ENCODE data around the gene CHRM1.

Gene CHRM1

DNA sequence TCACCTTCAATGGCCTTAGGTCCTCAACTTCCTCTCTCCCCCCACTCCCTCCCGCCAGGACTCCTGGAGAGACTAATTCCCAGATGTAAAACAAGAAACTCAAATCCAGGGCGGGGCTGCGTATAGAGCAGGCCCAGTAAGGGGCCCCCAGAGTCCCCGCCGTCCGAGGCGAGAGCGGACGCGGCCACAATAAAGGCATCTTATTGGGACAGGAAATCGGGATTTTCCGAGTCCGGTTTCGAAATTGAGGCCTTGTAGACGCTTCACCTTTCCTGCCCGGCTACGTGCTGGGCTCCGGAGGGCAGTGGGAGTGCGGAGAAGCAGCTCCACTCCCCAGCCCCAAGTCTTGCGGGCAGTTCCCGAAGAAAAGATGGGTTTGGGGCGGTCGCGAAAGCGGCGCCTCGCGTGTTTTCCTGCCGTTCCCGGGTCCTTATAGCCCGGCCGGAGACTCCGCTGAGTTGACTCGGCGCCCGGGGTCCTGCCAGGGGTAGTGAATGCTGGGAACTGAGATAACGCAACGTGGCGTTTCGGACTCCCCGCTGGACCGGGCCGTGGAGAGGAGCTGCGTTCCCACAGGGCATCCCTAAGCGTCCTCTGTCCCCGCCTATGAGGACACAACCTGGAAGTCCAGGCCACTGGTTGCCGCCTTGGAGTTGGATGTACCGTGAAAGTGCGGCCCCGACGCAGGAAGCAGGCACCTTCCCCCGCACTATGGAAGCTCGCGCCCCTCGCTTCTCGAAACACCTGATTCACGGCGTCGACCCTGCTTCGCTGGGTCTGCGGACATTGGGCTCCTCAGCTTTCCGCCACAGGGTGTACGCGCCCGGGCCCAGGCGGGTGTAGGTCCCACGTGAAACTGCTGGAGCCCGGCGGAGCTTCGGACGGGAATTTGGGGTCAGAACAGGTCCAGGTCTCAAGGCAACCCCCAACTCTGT lies 4.8 kb upstream of the CHRM1 start:
- 1% methylated on average over 64 to 66 of the region's 71 CpGs for WGBS, 2 experiments (ENCODE audit: insufficient coverage in 2 of 2)
- Histone ChIP-seq H3K9me3 (ENCODE audit: control insufficient read depth, low read length) (no peaks in the 10 kb centered on the region), H3K4me3 (ENCODE audit: extremely low read depth, insufficient read depth, low read length, poor library complexity, severe bottlenecking) (peak overlapping the region; percentile 28), H3K4me1 (ENCODE audit: control insufficient read depth, insufficient read depth, low read length, poor library complexity, severe bottlenecking) (peaks cover 8% of the 10 kb centered on the region), H3K36me3 (ENCODE audit: control insufficient read depth, insufficient read depth, low read length) (no peaks in the 10 kb centered on the region), H3K27ac (ENCODE audit: low read depth, low read length, severe bottlenecking) (no peak overlapping the region)

DNA sequence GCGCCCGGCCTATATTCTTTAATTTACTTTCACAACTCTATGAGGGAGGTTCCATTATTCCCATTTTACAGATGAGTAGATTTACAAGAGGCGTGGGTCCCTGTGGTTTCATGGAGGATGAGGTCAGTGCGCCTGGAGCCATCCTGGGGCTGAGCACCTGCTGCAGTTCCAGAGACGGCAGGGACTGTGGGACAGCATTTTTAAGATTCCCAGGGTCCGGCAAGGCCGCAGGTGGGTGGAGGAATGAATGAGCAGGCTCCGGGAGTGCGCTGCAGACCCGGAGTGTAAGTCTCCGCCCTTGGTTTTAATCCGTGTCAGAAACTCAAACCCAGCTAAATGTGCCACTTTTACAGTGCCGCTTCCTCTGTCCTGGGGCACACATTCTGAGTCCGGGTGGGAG lies 4.1 kb upstream of the CHRM1 start:
- Histone ChIP-seq H3K4me1 (ENCODE audit: control insufficient read depth, insufficient read depth, low read length, poor library complexity, severe bottlenecking) (peaks cover 8% of the 10 kb centered on the region), H3K4me3 (ENCODE audit: extremely low read depth, insufficient read depth, low read length, poor library complexity, severe bottlenecking) (peak overlapping the region; percentile 28), H3K36me3 (ENCODE audit: control insufficient read depth, insufficient read depth, low read length) (no peaks in the 10 kb centered on the region), H3K27ac (ENCODE audit: low read depth, low read length, severe bottlenecking) (no peak overlapping the region), H3K9me3 (ENCODE audit: control insufficient read depth, low read length) (no peaks in the 10 kb centered on the region)
- 12 to 13% methylated on average over 7 to 10 of the region's 14 CpGs for WGBS, 2 experiments (ENCODE audit: insufficient coverage in 2 of 2)

DNA sequence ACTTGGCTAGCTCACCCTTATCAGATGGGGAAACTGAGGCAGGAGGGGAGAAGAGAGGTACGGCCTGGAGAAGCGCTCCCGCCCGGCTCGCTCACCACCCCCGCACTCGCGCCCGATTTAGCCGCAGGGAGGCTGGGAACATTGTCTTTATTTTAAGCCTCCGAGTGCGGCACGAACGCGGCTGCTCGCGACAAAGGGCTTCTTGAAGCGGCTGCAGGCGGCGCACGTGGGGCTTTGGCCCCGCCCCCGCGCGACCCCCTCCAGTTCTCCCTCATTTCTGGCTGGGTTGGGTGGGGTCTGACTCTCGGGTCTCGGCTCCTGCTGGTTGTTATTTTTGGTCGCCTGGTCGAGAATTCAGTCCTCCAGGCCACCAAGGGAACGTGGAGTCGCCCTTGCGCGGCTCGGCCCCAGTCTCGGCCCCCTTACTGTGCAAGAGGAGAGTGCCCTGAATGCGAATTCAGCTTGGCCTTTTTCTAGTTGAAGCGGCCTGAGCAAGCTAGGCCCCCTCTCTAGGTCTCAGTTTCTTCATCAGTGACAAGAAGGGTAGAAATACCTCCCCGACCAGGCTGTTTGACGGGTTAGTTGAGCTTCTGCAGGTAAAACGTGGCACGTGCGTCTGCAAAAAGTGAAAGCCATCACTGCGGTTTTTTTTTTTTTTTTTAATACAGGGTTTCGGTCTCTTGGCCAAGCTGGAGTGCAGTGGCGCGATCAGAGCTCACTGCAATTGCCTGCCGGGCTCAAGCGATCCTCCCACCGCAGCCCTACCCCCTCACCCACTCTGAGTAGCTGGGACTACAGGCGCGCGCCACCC lies 2.6 kb upstream of the CHRM1 start:
- peak overlapping the region; percentile 25 for H3K4me3 ChIP-seq (ENCODE audit: extremely low read depth, insufficient read depth, low read length, poor library complexity, severe bottlenecking)
- peaks cover 18% of the 10 kb centered on the region for H3K4me1 ChIP-seq (ENCODE audit: control insufficient read depth, insufficient read depth, low read length, poor library complexity, severe bottlenecking)

DNA sequence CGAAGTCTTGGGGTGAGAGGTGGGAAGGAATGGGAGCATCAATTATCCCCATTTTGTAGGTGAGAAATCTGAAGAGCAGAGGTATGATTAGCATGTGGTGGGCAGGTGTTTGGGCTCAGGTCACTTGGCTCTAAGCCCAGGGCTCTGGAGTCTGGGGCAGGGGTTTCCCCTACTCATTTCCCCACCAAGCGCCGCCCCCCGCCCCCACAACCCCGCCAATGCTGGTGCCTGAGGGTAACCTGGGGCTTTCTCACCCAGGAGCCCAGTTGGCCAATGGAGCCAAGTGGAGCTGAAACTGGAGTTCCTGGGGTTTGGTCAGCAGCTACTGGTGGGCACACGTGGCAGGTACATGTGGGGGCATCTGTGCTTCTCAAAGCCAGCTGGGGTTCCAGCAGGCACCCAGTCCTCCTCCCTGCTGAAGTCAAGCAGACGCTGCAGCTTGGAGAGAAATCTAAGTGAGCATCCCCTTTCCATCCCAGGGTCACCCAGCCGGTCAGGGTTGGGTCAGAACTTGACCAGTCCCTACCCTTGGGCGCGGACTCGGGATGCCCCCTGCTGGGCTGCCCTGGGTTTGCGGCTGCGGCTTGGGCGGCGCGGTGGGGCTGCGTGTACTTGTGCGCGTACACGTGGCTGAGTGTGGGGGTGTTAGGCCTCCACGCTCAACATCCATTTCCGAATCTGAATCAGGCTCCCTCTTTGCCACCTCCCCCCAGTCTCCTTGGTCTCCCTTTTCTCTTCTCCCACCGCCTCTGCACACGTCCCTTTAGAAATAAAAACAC lies 1.7 kb upstream of the CHRM1 start:
- Histone ChIP-seq H3K4me3 (ENCODE audit: extremely low read depth, insufficient read depth, low read length, poor library complexity, severe bottlenecking) (no peak overlapping the region), H3K27ac (ENCODE audit: low read depth, low read length, severe bottlenecking) (no peak overlapping the region), H3K9me3 (ENCODE audit: control insufficient read depth, low read length) (no peaks in the 10 kb centered on the region), H3K4me1 (ENCODE audit: control insufficient read depth, insufficient read depth, low read length, poor library complexity, severe bottlenecking) (peaks cover 23% of the 10 kb centered on the region), H3K36me3 (ENCODE audit: control insufficient read depth, insufficient read depth, low read length) (no peaks in the 10 kb centered on the region)
- WGBS, 2 experiments (ENCODE audit: insufficient coverage in 2 of 2), result 47 to 90% methylated on average over 3 to 16 of the region's 24 CpGs

More for the DNA sequence above, 2.6 kb upstream of the CHRM1 start:
- Histone ChIP-seq H3K36me3 (ENCODE audit: control insufficient read depth, insufficient read depth, low read length) (no peaks in the 10 kb centered on the region), H3K27ac (ENCODE audit: low read depth, low read length, severe bottlenecking) (no peak overlapping the region), H3K9me3 (ENCODE audit: control insufficient read depth, low read length) (no peaks in the 10 kb centered on the region)
- WGBS, 2 experiments (ENCODE audit: insufficient coverage in 2 of 2), result 6% methylated on average over 34 to 36 of the region's 52 CpGs

DNA sequence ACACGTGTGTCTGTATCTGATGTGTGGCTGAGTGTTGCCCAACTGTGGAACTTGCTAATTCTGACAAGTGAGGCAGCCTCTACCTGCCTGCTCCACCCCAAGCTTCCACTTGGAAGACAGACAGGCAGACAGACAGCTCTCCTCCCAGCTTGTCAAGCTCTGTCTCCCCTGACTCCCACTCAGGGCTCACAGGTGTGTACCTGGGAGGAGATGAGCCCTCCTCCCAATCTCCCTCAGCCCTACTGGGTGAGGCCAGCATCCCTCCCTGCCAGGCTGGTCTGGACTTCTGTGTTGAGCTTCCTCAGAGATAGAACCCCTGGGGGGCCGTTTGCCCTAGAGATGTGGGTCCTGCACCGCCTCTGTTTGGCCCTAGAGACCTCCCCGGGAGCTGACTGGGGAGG lies 1.0 kb upstream of the CHRM1 start:
- H3K36me3 ChIP-seq (ENCODE audit: control insufficient read depth, insufficient read depth, low read length), result no peaks in the 10 kb centered on the region
- no peak overlapping the region for H3K4me3 ChIP-seq (ENCODE audit: extremely low read depth, insufficient read depth, low read length, poor library complexity, severe bottlenecking)
- H3K9me3 ChIP-seq (ENCODE audit: control insufficient read depth, low read length), result no peaks in the 10 kb centered on the region
- WGBS, 2 experiments (ENCODE audit: insufficient coverage in 2 of 2), result 83 to 86% methylated on average over 2 to 4 of the region's 4 CpGs
- peaks cover 23% of the 10 kb centered on the region for H3K4me1 ChIP-seq (ENCODE audit: control insufficient read depth, insufficient read depth, low read length, poor library complexity, severe bottlenecking)
- no peak overlapping the region for H3K27ac ChIP-seq (ENCODE audit: low read depth, low read length, severe bottlenecking)

DNA sequence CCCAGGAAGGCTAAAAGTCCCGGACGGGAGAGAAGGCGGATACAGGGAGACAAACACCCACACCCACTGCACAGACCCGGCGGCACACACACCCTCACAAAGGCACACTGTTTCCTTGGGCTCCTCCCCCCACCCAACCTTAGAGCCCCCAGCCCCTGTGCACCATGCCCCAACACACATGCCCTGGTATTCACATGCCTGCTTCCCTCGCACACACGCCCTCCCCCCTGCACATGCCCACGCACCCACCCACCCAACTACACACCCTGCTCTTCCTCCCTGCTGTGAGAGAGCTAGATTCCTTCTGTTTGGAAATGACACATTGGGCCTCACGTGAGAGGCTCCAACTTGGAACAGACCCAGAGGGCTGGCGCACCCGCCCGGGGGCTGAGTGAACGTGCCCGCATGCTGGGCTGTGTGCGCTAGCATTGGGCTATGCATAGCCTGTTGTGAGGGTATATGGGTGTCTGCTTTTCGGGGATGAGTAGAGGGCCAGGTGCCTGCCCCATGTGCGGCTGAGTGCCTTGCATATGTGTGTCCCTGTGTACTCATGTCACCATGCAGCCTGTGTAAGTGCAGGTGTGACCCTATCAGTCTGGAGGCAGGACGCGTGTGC lies 518 bp upstream of the CHRM1 start:
- H3K27ac ChIP-seq (ENCODE audit: low read depth, low read length, severe bottlenecking), result no peak overlapping the region

DNA sequence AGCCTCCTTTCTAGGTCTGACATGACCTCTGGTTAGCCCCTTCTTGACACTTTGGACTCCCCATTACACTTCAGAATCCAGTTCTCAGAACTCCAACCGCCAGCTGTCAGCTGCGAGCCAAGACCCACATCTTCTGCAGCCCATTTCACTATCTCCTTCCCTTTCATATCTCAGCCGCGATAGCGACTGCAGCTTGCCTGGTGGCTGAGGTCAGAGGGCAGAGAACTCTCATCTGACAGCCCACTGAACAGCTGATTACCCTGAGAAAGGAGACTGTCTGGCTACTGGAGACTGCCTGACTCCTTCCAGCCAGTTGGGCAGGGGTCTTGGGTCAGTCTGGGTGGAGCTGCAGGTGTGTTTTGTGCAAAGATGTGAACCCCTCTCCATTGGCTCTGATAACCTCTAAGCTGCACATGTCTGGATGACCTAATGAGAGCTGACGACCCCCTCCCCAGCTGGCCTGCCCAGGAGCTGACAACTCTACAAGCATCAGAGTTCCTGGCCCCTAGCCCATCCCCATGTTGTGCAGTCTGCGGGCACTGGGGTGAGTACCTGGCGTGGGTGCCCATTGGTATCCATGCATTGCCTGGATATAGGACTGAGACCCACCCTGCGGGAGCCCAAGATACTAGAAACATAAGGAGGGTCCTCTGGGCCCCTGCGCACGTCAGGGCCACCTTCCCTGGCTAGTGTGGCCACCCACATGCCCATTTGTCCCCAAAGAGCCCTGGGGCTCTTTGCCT lies 1.1 kb downstream of the CHRM1 start:
- Histone ChIP-seq H3K4me1 (ENCODE audit: control insufficient read depth, insufficient read depth, low read length, poor library complexity, severe bottlenecking) (peaks cover 15% of the 10 kb centered on the region), H3K4me3 (ENCODE audit: extremely low read depth, insufficient read depth, low read length, poor library complexity, severe bottlenecking) (no peak overlapping the region), H3K36me3 (ENCODE audit: control insufficient read depth, insufficient read depth, low read length) (no peaks in the 10 kb centered on the region), H3K27ac (ENCODE audit: low read depth, low read length, severe bottlenecking) (no peak overlapping the region), H3K9me3 (ENCODE audit: control insufficient read depth, low read length) (no peaks in the 10 kb centered on the region)
- WGBS, 2 experiments (ENCODE audit: insufficient coverage in 2 of 2), result 73 to 96% methylated on average over 11 of the region's 11 CpGs

More for the DNA sequence above, 518 bp upstream of the CHRM1 start:
- H3K36me3 ChIP-seq (ENCODE audit: control insufficient read depth, insufficient read depth, low read length), result no peaks in the 10 kb centered on the region
- no peaks in the 10 kb centered on the region for H3K9me3 ChIP-seq (ENCODE audit: control insufficient read depth, low read length)
- no peak overlapping the region for H3K4me3 ChIP-seq (ENCODE audit: extremely low read depth, insufficient read depth, low read length, poor library complexity, severe bottlenecking)
- peaks cover 23% of the 10 kb centered on the region for H3K4me1 ChIP-seq (ENCODE audit: control insufficient read depth, insufficient read depth, low read length, poor library complexity, severe bottlenecking)
- WGBS, 2 experiments (ENCODE audit: insufficient coverage in 2 of 2), result 82 to 86% methylated on average over 13 to 16 of the region's 19 CpGs

DNA sequence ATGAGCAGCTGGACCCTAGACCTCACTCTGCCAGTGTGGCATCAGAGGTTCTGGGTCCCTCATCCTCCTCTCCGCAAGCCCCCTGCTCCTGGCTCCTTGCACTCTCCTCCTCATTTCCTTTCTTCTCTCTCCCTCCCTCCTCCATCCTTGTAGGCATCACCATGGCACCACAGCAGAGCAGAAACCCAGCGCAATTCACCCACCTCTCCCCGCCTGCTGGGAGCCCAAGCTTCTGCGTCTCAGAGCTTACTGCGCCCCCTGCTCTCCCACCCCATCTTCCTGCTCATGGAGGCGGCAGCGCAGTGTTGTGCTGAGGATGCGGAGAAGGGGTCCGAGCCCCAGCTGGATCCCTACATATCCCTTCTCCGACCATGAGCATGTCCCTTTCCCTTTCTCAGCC lies 1.7 kb downstream of the CHRM1 start:
- H3K27ac ChIP-seq (ENCODE audit: low read depth, low read length, severe bottlenecking), result no peak overlapping the region
- H3K4me3 ChIP-seq (ENCODE audit: extremely low read depth, insufficient read depth, low read length, poor library complexity, severe bottlenecking), result no peak overlapping the region
- no peaks in the 10 kb centered on the region for H3K36me3 ChIP-seq (ENCODE audit: control insufficient read depth, insufficient read depth, low read length)
- WGBS, 2 experiments (ENCODE audit: insufficient coverage in 2 of 2), result 86% methylated on average over 6 to 9 of the region's 10 CpGs
- peaks cover 15% of the 10 kb centered on the region for H3K4me1 ChIP-seq (ENCODE audit: control insufficient read depth, insufficient read depth, low read length, poor library complexity, severe bottlenecking)
- H3K9me3 ChIP-seq (ENCODE audit: control insufficient read depth, low read length), result no peaks in the 10 kb centered on the region

DNA sequence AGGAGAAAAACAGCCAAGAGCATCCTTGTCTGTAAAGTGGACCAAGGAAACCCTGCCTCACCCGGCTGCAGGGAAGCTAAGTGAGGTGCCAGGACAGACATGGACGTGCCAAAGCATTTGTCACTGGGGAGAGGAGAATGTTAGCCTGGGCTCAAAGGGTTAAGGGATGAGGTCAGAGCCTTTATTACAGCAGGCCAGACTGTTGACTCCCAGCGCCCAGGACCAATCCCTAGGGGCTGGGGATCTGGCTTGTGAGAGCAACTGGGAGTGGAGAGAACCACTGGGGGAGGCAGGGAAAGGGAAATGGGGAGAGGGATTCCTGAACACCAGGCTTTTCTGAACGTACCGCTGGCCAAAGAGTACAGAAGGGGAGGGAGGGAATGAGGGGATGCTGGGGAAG lies 2.6 kb downstream of the CHRM1 start:
- WGBS, 2 experiments (ENCODE audit: insufficient coverage in 2 of 2), result 50 to 52% methylated on average over 5 of the region's 5 CpGs
- Histone ChIP-seq H3K4me1 (ENCODE audit: control insufficient read depth, insufficient read depth, low read length, poor library complexity, severe bottlenecking) (peaks cover 15% of the 10 kb centered on the region), H3K27ac (ENCODE audit: low read depth, low read length, severe bottlenecking) (no peak overlapping the region), H3K4me3 (ENCODE audit: extremely low read depth, insufficient read depth, low read length, poor library complexity, severe bottlenecking) (no peak overlapping the region), H3K9me3 (ENCODE audit: control insufficient read depth, low read length) (no peaks in the 10 kb centered on the region), H3K36me3 (ENCODE audit: control insufficient read depth, insufficient read depth, low read length) (no peaks in the 10 kb centered on the region)
